HFFc6 (cell line): Measurements from ENCODE around the gene VEGFD. TPM values are rescaled to one million over a fixed set of nuclear protein-coding genes. Genes with fewer than 3 reads are reported as not detected.

Experiments used
- DNase-seq: peaks from one replicate; pipeline ENCODE4 v3.0.0-alpha.2; 2018
- H3K27ac Mint-ChIP-seq: 2 replicates; pipeline ENCODE4 v1.8.0; 2020; ENCODE audit warnings: mild to moderate bottlenecking, mixed read lengths
- H3K27me3 Mint-ChIP-seq: 2 replicates; pipeline ENCODE4 v1.8.0; 2021; ENCODE audit warnings: mild to moderate bottlenecking, moderate library complexity, mixed read lengths; ENCODE audit not compliant: insufficient read depth
- H3K36me3 Mint-ChIP-seq: 2 replicates; pipeline ENCODE4 v1.8.0; 2021; ENCODE audit warnings: low read depth, mixed read lengths
- H3K4me1 Mint-ChIP-seq: 2 replicates; pipeline ENCODE4 v1.8.0; 2020; ENCODE audit warnings: low read depth, mixed read lengths
- H3K4me3 Mint-ChIP-seq: 2 replicates; pipeline ENCODE4 v1.8.0; 2020; ENCODE audit warnings: mild to moderate bottlenecking, moderate library complexity, mixed read lengths
- H3K9me3 Mint-ChIP-seq: 2 replicates; pipeline ENCODE4 v1.8.0; 2020; ENCODE audit warnings: mild to moderate bottlenecking, mixed read lengths
- CTCF ChIP-seq: fragments of 200-600 bp; sonication (generic); IDR thresholded peaks from 2 replicates; pipeline ENCODE4 v1.5.0; 2021; ENCODE audit warnings: antibody characterized with exemption, mild to moderate bottlenecking
- total RNA-seq, 6 experiments: library from RNA; stranded (reverse); fragmentation: NEBNext Ultra II Directional; extraction: Animal tissue kit (Norgen Biotek cat#: 25700); gene quantifications; 2 replicates in 1 of 6; 3 replicates in 5 of 6; pipeline ENCODE4 v1.2.3, GENCODE V29; 2021

VEGFD gene
- total RNA-seq, 6 experiments from 2014 or later = not detected

- Mint-ChIP-seq H3K4me1 (no peaks in the 10 kb centered on the region; the same call in 1 of the 2 replicates), H3K9me3 (no peaks in the 10 kb centered on the region), H3K36me3 (no peaks in the 10 kb centered on the region), H3K4me3 (no peak overlapping the region), H3K27me3 (peaks cover 10% of the 10 kb centered on the region), H3K27ac (no peak overlapping the region)
- no peak for TF ChIP-seq CTCF
- no peak for DNase-seq
These were observed 17.5 kb downstream of the VEGFD start for GRCh38 chrX:15366506-15367352.

GRCh38 chrX:15359701-15360100 is 24.5 kb downstream of the VEGFD start:
- Mint-ChIP-seq H3K4me1 (no peaks in the 10 kb centered on the region), H3K36me3 (no peaks in the 10 kb centered on the region), H3K27ac (no peak overlapping the region), H3K27me3 (peaks cover 4% of the 10 kb centered on the region), H3K4me3 (no peak overlapping the region), H3K9me3 (no peaks in the 10 kb centered on the region)
- TF ChIP-seq CTCF = no peak
- no peak for DNase-seq

- Mint-ChIP-seq H3K27ac (no peak overlapping the region), H3K4me1 (no peaks in the 10 kb centered on the region), H3K9me3 (no peaks in the 10 kb centered on the region), H3K4me3 (no peak overlapping the region), H3K36me3 (no peaks in the 10 kb centered on the region), H3K27me3 (peaks cover 4% of the 10 kb centered on the region; the same call in 1 of the 2 replicates)
- TF ChIP-seq CTCF = no peak
- no peak for DNase-seq
These were observed 25.7 kb downstream of the VEGFD start for GRCh38 chrX:15358533-15358932.

- no peaks in the 10 kb centered on the region for H3K9me3 Mint-ChIP-seq
- DNase-seq = no peak
- no peak overlapping the region for H3K4me3 Mint-ChIP-seq
These were observed 27.8 kb downstream of the VEGFD start for GRCh38 chrX:15356444-15356843.

GRCh38 chrX:15350329-15350996 is 33.8 kb downstream of the VEGFD start:
- H3K36me3 Mint-ChIP-seq = no peaks in the 10 kb centered on the region
- no peaks in the 10 kb centered on the region for H3K4me1 Mint-ChIP-seq
- no peaks in the 10 kb centered on the region for H3K9me3 Mint-ChIP-seq
- TF ChIP-seq CTCF = no peak
- DNase-seq = no peak
- no peak overlapping the region for H3K4me3 Mint-ChIP-seq
- H3K27ac Mint-ChIP-seq = no peak overlapping the region
- no peaks in the 10 kb centered on the region; the same call in none of the 2 replicates for H3K27me3 Mint-ChIP-seq

More at GRCh38 chrX:15356444-15356843, 27.8 kb downstream of the VEGFD start:
- Mint-ChIP-seq H3K27me3 (peaks cover 4% of the 10 kb centered on the region; the same call in 1 of the 2 replicates), H3K27ac (no peak overlapping the region), H3K36me3 (no peaks in the 10 kb centered on the region), H3K4me1 (no peaks in the 10 kb centered on the region)
- TF ChIP-seq CTCF = no peak
